Prostate gland (tissue), 2 donors: Measurements from ENCODE around the gene PACC1. TPM values are rescaled to one million over a fixed set of nuclear protein-coding genes. Genes with fewer than 3 reads are reported as not detected.
"Not testable (repeated sequence)": the region's sequence is repeated elsewhere in the genome, so short reads cannot be mapped to it uniquely, and the experiment has no call there.

Experiments used
- DNase-seq: peaks from one replicate; pipeline ENCODE4 v3.0.0-alpha.2; 2019; ENCODE audit warnings: low spot score
- H3K27ac ChIP-seq, 2 donors: fragments of 200-600 bp; sonication (generic); 2 replicates each; pipeline ENCODE4 v1.5.1; 2017 to 2019
- H3K27me3 ChIP-seq: fragments of 200-600 bp; sonication (generic); replicated peaks from 2 replicates; pipeline ENCODE4 v1.5.1; 2019; ENCODE audit not compliant: insufficient read depth
- H3K36me3 ChIP-seq, 2 donors: fragments of 200-600 bp; sonication (generic); 1 replicate in 1 of 2; 2 replicates in 1 of 2; pipeline versions ENCODE4 v1.5.1 to v1.8.1; 2017 to 2019
- H3K4me1 ChIP-seq: fragments of 200-600 bp; sonication (generic); replicated peaks from 2 replicates; pipeline ENCODE4 v1.5.1; 2019
- H3K4me3 ChIP-seq, 2 donors: fragments of 200-600 bp; sonication (generic); 2 replicates each; pipeline ENCODE4 v1.5.1; 2017 to 2019
- H3K9me3 ChIP-seq: fragments of 200-600 bp; sonication (generic); 2 replicates; pipeline ENCODE4 v1.5.1; 2017
- CTCF ChIP-seq, 4 experiments: fragments of 200-600 bp in 2 of 4; fragments of 450-650 bp in 2 of 4; sonication (generic) in 2 of 4; IDR thresholded peaks; 1 replicate in 3 of 4; 2 replicates in 1 of 4; pipeline ENCODE4 v1.5.1; 2016 to 2019; ENCODE audit warnings: antibody characterized with exemption in 4 of 4, mild to moderate bottlenecking in 2 of 4, moderate library complexity in 2 of 4
- POLR2A ChIP-seq: fragments of 450-650 bp; IDR thresholded peaks from one replicate; pipeline ENCODE4 v1.6.1; 2016; ENCODE audit warnings: antibody characterized with exemption, mild to moderate bottlenecking
- POLR2AphosphoS5 ChIP-seq: sonication (generic); formaldehyde crosslinking; IDR thresholded peaks from one replicate; pipeline ENCODE4 v1.6.1; 2017; ENCODE audit warnings: antibody characterized with exemption
- WGBS: methylation state at CpG from one replicate; pipeline ENCODE4 v1.1.5; 2018; 5-methylcytosine and 5-hydroxymethylcytosine counted together
- intact Hi-C: fragments of 100-400 bp; cut with DNase I; formaldehyde crosslinking; loops from one replicate; pipeline ENCODE4 v1.14.2; 2022
- total RNA-seq, 2 donors: library from RNA; depleted of rRNA; stranded (reverse); fragments of >200 nt; gene quantifications; one replicate each; pipeline ENCODE4 v1.1.0, GENCODE V29; 2016

PACC1 gene
- total RNA-seq, 2 donors from 2014 or later, result 5.6 to 6.4 TPM

DNA sequence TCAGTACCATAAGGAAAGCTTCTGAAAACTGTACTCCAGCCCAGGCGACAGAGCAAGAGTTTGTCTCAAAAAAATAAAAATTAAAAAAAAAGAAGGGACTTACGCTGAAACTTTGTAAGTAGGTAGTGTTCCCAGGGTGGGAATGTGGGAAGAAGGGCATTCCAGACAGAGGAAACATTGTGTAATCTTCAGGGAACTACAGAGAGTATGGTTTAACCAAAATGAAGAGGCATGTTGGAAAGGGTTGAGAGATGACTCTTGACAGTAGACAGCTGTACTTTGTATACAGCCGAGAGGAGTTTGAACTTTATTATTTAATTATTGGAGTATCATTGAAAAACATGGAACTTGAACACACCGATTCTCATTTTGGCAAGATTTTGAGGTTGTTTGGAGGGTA lies 86.4 kb downstream of the PACC1 start:
- Histone ChIP-seq H3K27me3 (no peaks in the 10 kb centered on the region), H3K9me3 (no peaks in the 10 kb centered on the region), H3K4me1 (no peaks in the 10 kb centered on the region), H3K27ac (no peak overlapping the region), H3K4me3 (no peak overlapping the region), H3K36me3 (no peaks in the 10 kb centered on the region)
- no peak for DNase-seq
- 64% methylated on average over 4 of the region's 4 CpGs for WGBS
- TF ChIP-seq CTCF (IDR thresholded peaks at IDR 0.05) (no peak), POLR2AphosphoS5 (no peak), POLR2A (no peak)
- intact Hi-C loops, result no loop called here

- H3K4me3 ChIP-seq, result no peak overlapping the region
- intact Hi-C loops, result no loop called here
- no peaks in the 10 kb centered on the region for H3K4me1 ChIP-seq
- H3K27me3 ChIP-seq, result no peaks in the 10 kb centered on the region
- DNase-seq, result no peak
- TF ChIP-seq CTCF (IDR thresholded peaks at IDR 0.05) (no peak), POLR2AphosphoS5 (no peak)
- no peaks in the 10 kb centered on the region for H3K36me3 ChIP-seq
- no peak overlapping the region for H3K27ac ChIP-seq
- WGBS, result 81% methylated on average over 3 of the region's 3 CpGs
- H3K9me3 ChIP-seq, result no peaks in the 10 kb centered on the region
Measured at GRCh38 chr1:212326541-212326940, 88.1 kb downstream of the PACC1 start.

GRCh38 chr1:212323066-212323465 lies 91.6 kb downstream of the PACC1 start:
- intact Hi-C loops, result no loop called here
- Histone ChIP-seq H3K27me3 (no peaks in the 10 kb centered on the region), H3K4me1 (no peaks in the 10 kb centered on the region), H3K27ac (no peak overlapping the region), H3K4me3 (no peak overlapping the region), H3K36me3 (no peaks in the 10 kb centered on the region), H3K9me3 (no peaks in the 10 kb centered on the region)
- no peak for TF ChIP-seq POLR2AphosphoS5
- no peak for TF ChIP-seq CTCF (IDR thresholded peaks at IDR 0.05)
- TF ChIP-seq POLR2A, result no peak
- 68% methylated on average over 3 of the region's 3 CpGs for WGBS
- no peak for DNase-seq

- H3K27ac ChIP-seq, H3K4me3 ChIP-seq, DNase-seq, H3K27me3 ChIP-seq, H3K4me1 ChIP-seq, intact Hi-C loops, H3K9me3 ChIP-seq, H3K36me3 ChIP-seq: not testable (repeated sequence)
- WGBS, result 88% methylated on average over 8 of the region's 34 CpGs
Measured at GRCh38 chr1:212321031-212321430, 93.7 kb downstream of the PACC1 start.

DNA sequence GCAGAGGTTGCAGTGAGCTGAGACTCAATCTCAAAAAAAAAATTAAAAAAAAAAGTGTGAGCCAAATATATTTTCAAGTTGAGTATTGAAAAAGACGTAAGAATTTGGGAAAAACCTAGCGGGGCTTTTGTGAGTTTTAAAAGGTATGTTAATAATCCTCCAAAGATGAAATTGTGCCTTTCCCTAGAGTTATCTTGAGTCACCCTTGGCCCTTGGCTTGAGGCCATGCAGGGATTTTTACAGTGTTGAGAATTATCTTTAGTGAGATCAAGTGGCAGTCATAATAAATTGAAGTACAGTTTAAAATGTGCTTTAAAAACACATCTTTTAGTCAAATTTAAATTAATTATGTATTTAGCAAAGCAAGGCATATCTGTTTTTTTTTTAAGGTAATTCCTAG lies 96.8 kb downstream of the PACC1 start:
- Histone ChIP-seq H3K27ac (no peak overlapping the region), H3K4me3 (no peak overlapping the region), H3K27me3 (no peaks in the 10 kb centered on the region), H3K4me1 (no peaks in the 10 kb centered on the region), H3K9me3 (no peaks in the 10 kb centered on the region), H3K36me3 (no peaks in the 10 kb centered on the region)
- 88% methylated on average over 2 of the region's 2 CpGs for WGBS
- no peak for DNase-seq
- no peak for TF ChIP-seq CTCF (IDR thresholded peaks at IDR 0.05)
- no peak for TF ChIP-seq POLR2AphosphoS5
- intact Hi-C loops, result no loop called here

DNA sequence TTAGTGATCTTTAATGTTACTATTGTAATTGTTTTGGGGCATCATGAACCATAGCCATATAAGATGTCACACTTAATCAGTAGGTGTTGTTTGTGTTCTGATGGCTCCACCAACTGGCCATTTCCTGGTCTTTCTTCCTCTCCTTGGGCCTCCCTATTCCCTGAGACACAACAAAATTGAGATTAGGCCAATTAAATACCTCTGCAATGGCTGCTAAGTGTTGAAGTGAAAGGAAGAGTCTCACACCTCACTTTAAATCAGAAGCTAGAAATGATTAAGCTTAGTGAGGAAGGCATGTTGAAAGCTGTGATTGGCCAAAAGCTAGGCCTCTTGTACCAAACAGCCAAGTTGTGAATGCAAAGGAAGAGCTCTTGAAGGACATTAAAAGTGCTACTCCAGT lies 98.8 kb downstream of the PACC1 start:
- Histone ChIP-seq H3K4me1 (no peaks in the 10 kb centered on the region), H3K27ac (no peak overlapping the region), H3K27me3 (no peaks in the 10 kb centered on the region), H3K4me3 (no peak overlapping the region), H3K36me3 (no peaks in the 10 kb centered on the region), H3K9me3 (no peaks in the 10 kb centered on the region)
- TF ChIP-seq POLR2A, result no peak
- no peak for TF ChIP-seq CTCF (IDR thresholded peaks at IDR 0.05)
- TF ChIP-seq POLR2AphosphoS5, result no peak
- no peak for DNase-seq
- intact Hi-C loops, result no loop called here
